Sigmoid colon (tissue), 7 donors: ENCODE data around the gene RBM33. TPM values are rescaled to one million over a fixed set of nuclear protein-coding genes. Genes with fewer than 3 reads are reported as not detected.
A peak's percentile ranks its signal among the peaks of the same experiment; 100 is the strongest.

Experiments used
- DNase-seq: peaks from one replicate; pipeline ENCODE4 v3.0.0-alpha.2; 2019
- H3K27ac ChIP-seq, 4 donors: fragments of 200-600 bp; sonication (generic); one replicate each; pipeline ENCODE4 v1.5.1; 2016 to 2019; ENCODE audit warnings: mild to moderate bottlenecking in 1 of 4
- H3K27me3 ChIP-seq, 3 donors: fragments of 200-600 bp; sonication (generic); one replicate each; pipeline ENCODE4 v1.5.1; 2019; ENCODE audit warnings: mild to moderate bottlenecking in 1 of 3
- H3K36me3 ChIP-seq, 4 donors: fragments of 200-600 bp; sonication (generic); one replicate each; pipeline ENCODE4 v1.5.1; 2016 to 2019
- H3K4me1 ChIP-seq, 4 donors: fragments of 200-600 bp; sonication (generic); one replicate each; pipeline ENCODE4 v1.5.1; 2017 to 2019
- H3K4me3 ChIP-seq, 4 donors: fragments of 200-600 bp; sonication (generic); one replicate each; pipeline ENCODE4 v1.5.1; 2017 to 2019; ENCODE audit warnings: mild to moderate bottlenecking in 2 of 4, moderate library complexity in 1 of 4
- H3K9me3 ChIP-seq, 4 donors: fragments of 200-600 bp in 3 of 4; sonication (generic) in 3 of 4; one replicate each; pipeline versions ENCODE4 v1.5.1 to v1.6.1; 2013 to 2019
- CTCF ChIP-seq, 4 experiments: fragments of 450-650 bp in 3 of 4; fragments of 200-600 bp in 1 of 4; IDR thresholded peaks; one replicate each; pipeline ENCODE4 v1.5.1; 2016 to 2019; ENCODE audit warnings: antibody characterized with exemption in 4 of 4, mild to moderate bottlenecking in 3 of 4, moderate library complexity in 2 of 4
- EP300 ChIP-seq, 4 donors: sonication (generic); formaldehyde crosslinking; IDR thresholded peaks; one replicate each; pipeline ENCODE4 v1.6.1; 2017; ENCODE audit warnings: antibody characterized with exemption in 4 of 4
- POLR2A ChIP-seq, 2 donors: fragments of 450-650 bp; IDR thresholded peaks; one replicate each; pipeline ENCODE4 v1.6.1; 2016; ENCODE audit warnings: antibody characterized with exemption in 2 of 2, mild to moderate bottlenecking in 2 of 2, moderate library complexity in 2 of 2
- POLR2AphosphoS5 ChIP-seq, 4 donors: sonication (generic); formaldehyde crosslinking; IDR thresholded peaks; one replicate each; pipeline ENCODE4 v1.6.1; 2017; ENCODE audit warnings: antibody characterized with exemption in 4 of 4
- WGBS, 2 donors: extraction: QIAGEN DNeasy Blood & Tissue Kit; methylation state at CpG; one replicate each; pipeline ENCODE4 v1.1.7; 2013; 5-methylcytosine and 5-hydroxymethylcytosine counted together
- intact Hi-C: fragments of 100-400 bp; cut with DNase I; formaldehyde crosslinking; loops from one replicate; pipeline ENCODE4 v1.15.1; 2023
- polyA plus RNA-seq, 3 donors: library from polyadenylated mRNA; stranded (reverse); fragments of 200-250 nt; gene quantifications; one replicate each; pipeline ENCODE4 v1.2.3, GENCODE V29; 2013
- total RNA-seq, 4 donors: library from RNA; depleted of rRNA; stranded (reverse); fragments of >200 nt; gene quantifications; one replicate each; pipeline ENCODE4 v1.1.0, GENCODE V29; 2016
- donor health status: healthy with polysubstance abuse.
- donor health status: Bipolar disorder and iron deficiency.
- donor health status: healthy.

The RBM33 gene
- total and polyA plus RNA-seq, 7 donors: 3.6 to 60.4 (median 30.8) TPM

- H3K36me3 ChIP-seq: peaks cover 0 to 25% (median 0%) of the 10 kb centered on the region in 4 donors
- intact Hi-C loops: no loop called here
- peaks cover 0 to 13% (median 12%) of the 10 kb centered on the region in 4 donors for H3K4me1 ChIP-seq
- no peak for TF ChIP-seq POLR2AphosphoS5 (IDR thresholded peaks at IDR 0.05)
- no peak for TF ChIP-seq POLR2A (IDR thresholded peaks at IDR 0.05)
- TF ChIP-seq CTCF (IDR thresholded peaks at IDR 0.05): no peak
- TF ChIP-seq EP300 (IDR thresholded peaks at IDR 0.05): no peak
- no peaks in the 10 kb centered on the region for H3K9me3 ChIP-seq
- no peak overlapping the region for H3K27ac ChIP-seq
- H3K27me3 ChIP-seq: peaks cover 9 to 19% (median 16%) of the 10 kb centered on the region in 3 donors
- 87 to 92% methylated on average over 10 of the region's 10 CpGs for WGBS, 2 donors
- H3K4me3 ChIP-seq: no peak overlapping the region
- DNase-seq: peak; percentile 51
Measured at GRCh38 chr7:155786491-155786890, 142.0 kb downstream of the RBM33 start.

GRCh38 chr7:155787171-155787851 lies 142.8 kb downstream of the RBM33 start:
- Histone ChIP-seq H3K4me1 (peaks cover 0 to 13% (median 12%) of the 10 kb centered on the region in 4 donors), H3K4me3 (peak overlapping the region in 3 of 4 donors; percentile 28 to 45 (median 39)), H3K27ac (peak overlapping the region in 1 of 4 donors; percentile 3), H3K27me3 (peaks cover 9 to 19% (median 16%) of the 10 kb centered on the region in 3 donors), H3K36me3 (peaks cover 0 to 17% (median 0%) of the 10 kb centered on the region in 4 donors), H3K9me3 (no peaks in the 10 kb centered on the region)
- TF ChIP-seq POLR2AphosphoS5 (IDR thresholded peaks at IDR 0.05): peak in 1 of 4 donors; percentile 26
- no peak for TF ChIP-seq POLR2A (IDR thresholded peaks at IDR 0.05)
- DNase-seq: peak; percentile 52
- intact Hi-C loops: no loop called here
- WGBS, 2 donors: 3% methylated on average over 68 of the region's 68 CpGs

GRCh38 chr7:155788616-155789000 lies 144.1 kb downstream of the RBM33 start:
- TF ChIP-seq EP300 (IDR thresholded peaks at IDR 0.05): no peak
- TF ChIP-seq CTCF (IDR thresholded peaks at IDR 0.05): no peak
- no peak for TF ChIP-seq POLR2AphosphoS5 (IDR thresholded peaks at IDR 0.05)
- TF ChIP-seq POLR2A (IDR thresholded peaks at IDR 0.05): no peak
- H3K27ac ChIP-seq: no peak overlapping the region
- H3K4me1 ChIP-seq: peaks cover 0 to 13% (median 12%) of the 10 kb centered on the region in 4 donors
- DNase-seq: peak; percentile 51
- no peaks in the 10 kb centered on the region for H3K9me3 ChIP-seq
- WGBS, 2 donors: 88 to 90% methylated on average over 22 of the region's 22 CpGs
- H3K36me3 ChIP-seq: peaks cover 0 to 5% (median 0%) of the 10 kb centered on the region in 4 donors
- peaks cover 9 to 19% (median 16%) of the 10 kb centered on the region in 3 donors for H3K27me3 ChIP-seq
- H3K4me3 ChIP-seq: no peak overlapping the region
- intact Hi-C loops: no loop called here

GRCh38 chr7:155789001-155789725 lies 144.7 kb downstream of the RBM33 start:
- WGBS, 2 donors: 88% methylated on average over 29 of the region's 29 CpGs

More at GRCh38 chr7:155789001-155789725, 144.7 kb downstream of the RBM33 start:
- no peak overlapping the region for H3K4me3 ChIP-seq
- no peaks in the 10 kb centered on the region for H3K36me3 ChIP-seq
- H3K9me3 ChIP-seq: no peaks in the 10 kb centered on the region
- TF ChIP-seq EP300 (IDR thresholded peaks at IDR 0.05) (no peak), POLR2AphosphoS5 (IDR thresholded peaks at IDR 0.05) (no peak), CTCF (IDR thresholded peaks at IDR 0.05) (no peak), POLR2A (IDR thresholded peaks at IDR 0.05) (no peak)
- intact Hi-C loops: no loop called here
- H3K27ac ChIP-seq: no peak overlapping the region
- peak; percentile 62 for DNase-seq
- peaks cover 9 to 19% (median 16%) of the 10 kb centered on the region in 3 donors for H3K27me3 ChIP-seq
- H3K4me1 ChIP-seq: peaks cover 0 to 13% (median 12%) of the 10 kb centered on the region in 4 donors
